Esophagus muscularis mucosa (tissue), 4 donors: ENCODE results near the gene NEUROD2. TPM values are rescaled to one million over a fixed set of nuclear protein-coding genes. Genes with fewer than 3 reads are reported as not detected.

Experiments
- total RNA-seq, 4 donors: library from RNA; depleted of rRNA; stranded (reverse); fragments of >200 nt; gene quantifications; one replicate each; pipeline versions ENCODE4 v1.1.0 to v1.2.1, GENCODE V29; 2016

Gene NEUROD2
- total RNA-seq, 4 donors from 2014 or later = not detected

Other genes starting within 250 kb of the NEUROD2 start
- 10 to 100 TPM; 13.1 to 19.6 (median 17.2) TPM for gene FBXL20, start 206.3 kb downstream of the NEUROD2 start, total RNA-seq
- 10 to 100 TPM; 19.5 to 33.9 (median 27.2) TPM for gene MED1, start 156.7 kb downstream of the NEUROD2 start, total RNA-seq
- 10 to 100 TPM; 28.2 to 35.2 (median 30.4) TPM for gene CDK12, start 146.4 kb downstream of the NEUROD2 start, total RNA-seq
- gene PPP1R1B, start 19.0 kb upstream of the NEUROD2 start, total RNA-seq = 10 to 100 TPM in 2 of 4 donors, 1 to 10 TPM in 2; 4.9 to 14.8 (median 9.8) TPM
- 10 to 100 TPM; 27.5 to 47.3 (median 38.6) TPM for gene STARD3, start 29.2 kb upstream of the NEUROD2 start, total RNA-seq
- gene TCAP, start 57.4 kb upstream of the NEUROD2 start, total RNA-seq = 1 to 10 TPM in 3 of 4 donors, under 1 TPM in 1; 0.99 to 2.1 (median 1.3) TPM
- gene PNMT, start 60.5 kb upstream of the NEUROD2 start, total RNA-seq = 10 to 100 TPM in 3 of 4 donors, 1 to 10 TPM in 1; 9.4 to 14.3 (median 10.6) TPM
- 1 to 10 TPM; 6.2 to 9.4 (median 8.5) TPM for gene PGAP3, start 80.1 kb upstream of the NEUROD2 start, total RNA-seq
- gene ERBB2, start 92.1 kb upstream of the NEUROD2 start, total RNA-seq = 10 to 100 TPM; 36.8 to 67.7 (median 57.7) TPM
- 10 to 100 TPM; 47.0 to 57.3 (median 52.7) TPM for gene MIEN1, start 122.6 kb upstream of the NEUROD2 start, total RNA-seq
- under 1 TPM; 0.23 to 0.83 (median 0.55) TPM for gene GRB7, start 130.0 kb upstream of the NEUROD2 start, total RNA-seq